GM18517 (cell line): ENCODE measurements around the gene SRGAP3.

ENCODE experiments used
- ATAC-seq: cut with Tn5 transposase; IDR thresholded peaks from one replicate; pipeline ENCODE4 v1.9.1; 2021; ENCODE audit warnings: mild to moderate bottlenecking, moderate library complexity; ENCODE audit not compliant: unreplicated experiment

The SRGAP3 gene

DNA sequence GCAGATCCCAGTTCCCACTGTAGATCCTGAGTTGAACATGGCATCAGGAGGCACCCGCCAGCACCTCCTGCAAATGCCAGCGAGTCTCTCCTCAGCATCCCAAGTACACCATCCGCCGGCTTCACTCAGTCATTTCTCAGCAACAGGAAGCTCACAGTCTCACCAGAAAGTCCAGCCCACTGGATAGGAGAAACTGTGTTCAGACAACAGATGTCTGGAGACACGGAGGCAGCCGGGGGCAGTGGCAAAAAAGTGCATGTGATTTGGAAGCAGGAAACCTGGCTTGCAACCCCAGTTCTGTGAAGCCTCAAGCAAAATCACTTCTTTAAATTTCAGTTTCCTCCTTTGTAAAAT is 68.7 kb downstream of the SRGAP3 start:
- no peak for ATAC-seq

DNA sequence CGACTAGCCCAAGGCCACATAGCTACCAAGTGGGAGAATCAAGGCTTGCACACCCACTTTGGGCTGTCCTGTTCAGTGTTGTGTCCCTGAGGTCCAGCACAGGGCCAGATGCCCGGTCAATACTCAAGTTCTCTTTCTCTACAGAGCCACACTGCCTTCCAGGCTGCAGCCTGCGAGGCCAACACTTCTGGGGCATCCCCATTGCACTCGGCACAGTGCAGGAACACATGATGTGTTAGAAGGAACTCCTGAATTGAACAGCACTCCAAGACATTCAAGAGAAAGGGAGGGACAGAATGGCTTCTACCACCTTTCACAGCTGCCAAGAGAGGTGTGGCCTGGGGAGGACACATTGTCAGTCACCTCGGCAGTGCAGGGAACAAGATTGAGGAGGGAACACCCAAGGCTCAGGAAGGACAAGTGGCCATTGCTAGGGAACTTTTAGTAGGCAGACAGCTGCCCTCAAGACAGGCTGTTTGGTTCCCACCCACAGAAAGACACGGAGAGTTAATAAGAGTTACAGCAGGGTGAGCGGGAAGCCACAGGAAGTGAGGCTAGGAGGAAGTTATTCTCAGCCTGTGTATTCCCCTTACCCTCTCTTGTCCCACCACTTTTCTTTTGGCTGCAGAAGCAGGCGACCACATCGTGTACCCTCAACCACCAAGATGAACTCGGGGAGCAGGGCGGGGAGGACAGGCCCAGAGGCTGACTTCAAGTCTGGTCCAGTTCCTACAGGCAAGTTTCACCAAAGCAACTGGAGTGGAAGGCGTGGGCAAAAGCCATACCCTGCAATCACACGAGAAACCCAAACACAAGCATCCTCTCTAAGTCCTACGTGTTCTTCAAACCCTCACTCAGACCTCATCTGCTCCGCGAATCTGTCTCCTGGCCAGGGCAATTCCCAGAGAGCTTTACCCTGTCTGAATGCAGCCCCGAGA is 69.4 kb downstream of the SRGAP3 start:
- no peak for ATAC-seq

- no peak for ATAC-seq
Observed at GRCh38 chr3:9178697-9179096, 70.7 kb downstream of the SRGAP3 start.

DNA sequence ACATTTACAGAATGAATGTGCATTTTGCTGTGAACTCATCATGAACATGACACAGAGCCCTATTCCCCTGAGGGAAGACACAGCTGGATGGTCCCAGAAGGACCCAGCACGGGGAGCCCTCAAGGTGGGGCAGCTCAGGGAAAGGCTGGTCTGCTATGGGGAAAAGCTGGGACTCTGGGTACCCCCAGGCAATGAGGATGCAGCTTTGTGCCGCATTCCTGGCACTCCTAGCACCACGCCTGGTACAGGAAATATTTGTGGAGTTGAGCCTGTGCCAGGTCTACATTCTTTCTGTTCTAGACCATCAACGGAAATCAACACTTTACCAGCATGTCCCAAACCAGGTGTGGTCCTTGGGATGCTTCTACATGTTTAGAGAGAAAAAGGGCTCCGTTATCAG is 74.0 kb downstream of the SRGAP3 start:
- no peak for ATAC-seq

DNA sequence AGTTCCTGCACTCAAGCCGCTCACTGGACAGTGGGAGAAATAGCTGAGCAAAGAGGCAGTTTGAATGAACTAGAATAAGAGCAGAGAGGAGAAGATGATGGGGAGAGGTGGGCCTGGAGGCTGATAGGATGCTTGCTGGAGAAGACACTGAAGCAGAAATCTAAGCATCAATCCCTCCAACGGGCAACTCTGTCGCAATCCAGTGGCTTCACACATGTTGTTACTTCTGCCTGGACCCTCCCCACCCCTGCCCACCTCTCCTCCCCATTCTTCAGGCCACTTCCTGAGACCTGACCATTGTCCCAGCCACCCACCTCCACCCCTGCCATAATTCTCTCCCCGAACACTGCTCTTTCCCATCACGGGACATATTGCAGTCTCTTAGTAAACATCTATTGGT is 76.0 kb downstream of the SRGAP3 start:
- ATAC-seq = no peak

- ATAC-seq = no peak
Observed at GRCh38 chr3:9172851-9173321, 76.6 kb downstream of the SRGAP3 start.

GRCh38 chr3:9170851-9171160 is 78.6 kb downstream of the SRGAP3 start:
- no peak for ATAC-seq

DNA sequence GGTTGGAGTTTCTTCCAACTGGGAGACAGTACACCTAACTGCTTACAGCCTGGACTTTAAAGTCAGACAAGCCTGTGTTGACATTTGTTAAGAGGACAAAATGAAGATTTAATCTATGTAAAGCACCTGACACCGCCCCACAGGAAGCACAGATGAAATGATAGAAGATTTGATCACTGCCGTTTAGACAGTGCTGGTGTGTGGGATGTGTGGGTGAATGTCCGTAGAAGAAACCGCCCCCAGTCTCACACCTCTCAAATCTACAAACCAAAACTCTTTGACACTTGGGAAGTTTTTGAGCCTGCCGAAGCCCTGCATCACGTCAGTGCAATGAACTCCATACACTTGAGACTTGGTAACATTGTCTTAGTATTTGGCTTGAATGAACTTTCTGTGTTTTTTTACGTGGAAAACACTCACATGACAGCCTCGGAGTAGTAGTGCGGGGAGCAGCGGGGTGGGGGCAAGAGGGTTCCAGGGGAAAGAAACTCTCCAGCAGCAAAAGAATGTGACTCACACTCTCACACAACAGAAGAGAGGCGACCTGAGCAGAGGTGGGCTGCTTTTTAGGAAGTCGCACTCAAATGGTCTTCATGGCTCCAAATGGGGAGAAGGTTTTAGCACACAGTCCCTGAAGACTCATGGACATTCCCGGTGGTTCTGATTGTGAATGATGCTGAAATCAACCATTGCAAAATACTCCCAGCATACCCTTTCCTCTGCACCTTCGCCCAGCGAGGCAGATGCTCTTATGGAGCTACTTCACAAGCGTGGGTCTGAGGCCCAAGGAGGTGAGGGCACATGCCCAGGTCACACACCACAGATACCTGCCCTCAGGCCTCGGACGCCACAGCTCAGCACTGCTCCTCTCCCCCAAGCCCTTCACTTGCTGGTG is 79.2 kb downstream of the SRGAP3 start:
- no peak for ATAC-seq

- ATAC-seq = no peak
Observed at GRCh38 chr3:9169326-9169725, 80.1 kb downstream of the SRGAP3 start.

DNA sequence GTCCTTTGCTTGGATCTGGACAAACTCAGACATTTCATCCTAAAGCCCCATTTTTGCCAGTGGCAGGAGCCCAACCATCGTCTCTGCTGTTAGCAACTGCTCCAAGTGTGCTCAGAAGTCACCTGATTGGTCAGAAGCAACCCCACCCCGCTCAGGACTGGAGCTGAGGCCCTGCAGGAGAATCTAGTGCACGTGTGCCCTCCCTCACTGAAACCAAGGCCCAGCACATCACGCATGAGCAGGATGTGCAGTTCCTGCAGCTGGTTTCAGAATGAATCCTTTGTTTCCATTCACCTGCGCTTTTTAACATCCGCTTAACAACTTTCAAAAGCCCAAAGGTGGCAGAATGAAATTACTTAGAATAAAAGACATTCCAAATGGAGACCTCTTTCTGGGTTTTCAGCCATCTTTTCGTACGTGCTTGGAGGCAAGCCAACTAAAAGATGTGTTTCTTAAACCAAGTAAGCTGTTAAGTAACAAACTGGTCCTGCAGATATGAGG is 81.2 kb downstream of the SRGAP3 start:
- peak; percentile 97 for ATAC-seq

- ATAC-seq = no peak
Observed at GRCh38 chr3:9167222-9167621, 82.2 kb downstream of the SRGAP3 start.

- no peak for ATAC-seq
Observed at GRCh38 chr3:9165421-9165820, 84.0 kb downstream of the SRGAP3 start.

- ATAC-seq = no peak
Observed at GRCh38 chr3:9163289-9163688, 86.2 kb downstream of the SRGAP3 start.

DNA sequence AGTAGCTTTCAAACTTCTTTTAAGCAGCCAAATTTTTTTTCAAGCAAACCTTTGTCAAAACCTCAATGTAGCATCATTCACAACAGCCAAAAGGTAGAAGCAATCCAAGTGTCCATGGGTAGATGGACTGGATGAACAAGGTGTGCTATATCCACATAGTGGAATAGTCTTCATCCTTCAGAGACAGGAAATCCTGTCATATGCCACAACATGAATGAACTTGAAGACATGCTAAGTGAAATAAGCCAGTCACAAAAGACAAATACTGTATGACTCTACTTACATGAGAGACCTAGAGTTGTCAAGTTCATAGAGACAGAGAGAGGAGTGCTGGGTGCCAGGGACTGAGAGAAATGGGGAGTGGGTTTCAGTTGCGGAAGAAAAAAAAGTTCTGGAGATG is 87.6 kb downstream of the SRGAP3 start:
- no peak for ATAC-seq

DNA sequence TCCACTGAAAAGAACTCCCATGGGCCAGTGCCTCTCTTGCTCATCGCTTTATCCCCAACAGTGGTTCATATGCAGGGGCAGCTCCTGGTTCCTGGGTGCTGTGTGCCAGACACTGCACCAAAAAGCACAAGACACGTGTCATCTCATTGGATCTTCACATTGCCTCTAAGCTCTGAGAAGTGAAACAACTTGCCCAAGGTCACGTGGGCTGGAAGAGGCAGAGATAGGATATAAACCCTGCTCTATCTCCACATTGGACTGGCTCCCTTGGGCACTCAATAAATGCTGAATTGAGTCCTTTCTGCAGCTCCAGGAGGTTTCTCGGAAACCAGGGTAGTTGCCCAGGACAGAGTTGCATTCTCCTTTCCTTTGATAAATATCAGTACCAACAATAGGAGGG is 88.1 kb downstream of the SRGAP3 start:
- ATAC-seq = no peak

DNA sequence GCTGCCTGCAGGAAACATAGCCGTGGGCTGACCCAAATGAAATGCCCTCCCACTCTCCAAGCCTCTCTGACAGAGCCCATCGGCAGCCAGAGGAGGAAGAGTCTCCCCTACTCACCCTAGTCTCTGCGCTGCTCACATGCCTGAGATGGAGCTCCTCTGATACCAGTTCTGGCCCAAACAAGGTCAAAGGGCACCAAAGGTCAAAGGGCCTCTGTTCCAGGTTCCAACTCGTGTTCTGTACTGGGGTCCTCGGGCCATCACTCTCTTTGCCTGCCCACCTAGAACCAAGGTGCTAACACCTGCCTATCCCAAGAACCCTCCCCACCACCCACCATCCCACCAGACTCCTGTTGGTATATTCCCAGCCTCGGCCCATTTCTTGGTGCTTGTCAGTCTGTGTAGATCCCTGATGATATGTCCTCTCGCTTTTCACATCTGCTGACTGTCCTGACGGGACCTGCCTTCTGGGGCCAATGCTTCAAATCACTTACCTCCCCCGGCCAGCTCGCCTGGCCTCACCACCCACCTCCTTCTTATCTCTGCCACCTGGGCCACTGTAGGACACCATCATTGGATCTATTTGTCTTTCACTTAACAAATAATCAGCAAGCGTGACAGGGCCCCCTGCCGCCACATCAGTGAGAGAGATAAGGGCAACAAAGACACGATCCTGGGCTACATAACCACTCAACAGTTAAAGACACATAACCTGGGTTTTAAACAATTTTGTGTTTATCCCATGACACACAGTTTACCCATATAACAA is 90.4 kb downstream of the SRGAP3 start:
- no peak for ATAC-seq

DNA sequence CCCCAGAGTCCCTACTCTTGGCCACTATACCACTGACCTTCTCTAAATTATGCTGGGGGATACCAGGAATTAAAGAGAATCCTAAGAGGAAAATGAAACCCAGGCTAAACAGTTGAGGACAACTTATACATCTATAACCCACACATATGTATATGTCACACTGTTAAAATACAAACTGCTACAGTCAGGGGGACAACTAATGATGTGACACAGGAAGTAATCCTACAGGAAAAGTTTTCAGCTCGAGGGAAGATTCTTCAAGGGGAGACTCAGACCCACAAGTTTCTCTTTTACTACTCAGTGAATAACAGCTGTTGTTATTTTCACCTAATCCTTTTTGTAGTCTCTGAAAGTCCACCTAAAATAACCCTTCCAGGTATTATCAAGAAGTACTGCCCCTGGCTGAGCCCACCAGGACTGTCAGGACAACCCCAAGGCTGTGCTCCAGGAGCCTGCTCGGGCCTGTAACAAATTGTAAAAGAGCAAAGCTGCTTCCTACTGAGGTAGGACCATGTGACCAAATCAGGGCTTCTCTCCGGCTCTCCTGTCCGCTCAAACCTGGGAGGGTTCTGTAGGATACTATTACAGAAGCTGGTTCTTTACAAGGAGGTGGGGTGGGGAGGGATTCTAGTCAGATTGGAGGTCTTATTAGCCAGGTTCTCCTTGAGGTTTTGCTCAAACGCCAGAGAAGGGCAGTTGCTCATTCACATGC is 91.6 kb downstream of the SRGAP3 start:
- no peak for ATAC-seq

DNA sequence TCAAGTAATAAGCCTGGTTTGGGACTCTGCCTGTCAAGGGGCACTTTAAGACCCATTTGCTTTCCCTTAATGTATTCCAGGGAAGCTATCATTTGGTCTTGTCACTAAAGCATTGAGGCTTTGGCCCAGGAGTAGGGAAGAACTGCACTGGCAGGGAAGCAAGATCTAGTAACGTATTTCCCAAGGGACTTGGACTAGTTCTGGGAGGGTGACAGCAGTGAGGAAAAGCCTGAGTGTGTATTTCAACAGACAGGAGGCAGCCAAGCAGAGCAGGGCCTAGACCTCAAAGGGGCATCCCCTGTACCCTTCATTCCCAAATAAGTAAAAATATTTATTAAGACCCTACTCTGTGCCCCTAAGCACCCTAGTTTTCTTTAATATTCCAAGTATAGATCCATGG is 92.8 kb downstream of the SRGAP3 start:
- ATAC-seq = no peak

- no peak for ATAC-seq
Observed at GRCh38 chr3:9155028-9155427, 94.4 kb downstream of the SRGAP3 start.

- ATAC-seq = no peak
Observed at GRCh38 chr3:9153904-9154619, 95.4 kb downstream of the SRGAP3 start.
